H1 (cell line): ENCODE data around the gene CLBA1. TPM values are rescaled to one million over a fixed set of nuclear protein-coding genes. Genes with fewer than 3 reads are reported as not detected.
"Not testable (repeated sequence)": the region's sequence is repeated elsewhere in the genome, so short reads cannot be mapped to it uniquely, and the experiment has no call there.

Experiments
- CTCF ChIA-PET: fragments of 300-600 bp; sonication (Branson Sonifier 250); formaldehyde crosslinking; loops from one replicate; lab custom pipeline; 2021; ENCODE audit not compliant: partially characterized antibody; lab: Charles Lee
- POLR2A ChIA-PET: fragments of 300-600 bp; sonication (Branson Sonifier 250); formaldehyde crosslinking; loops from one replicate; lab custom pipeline; 2021; ENCODE audit warnings: inconsistent platforms; ENCODE audit not compliant: partially characterized antibody; lab: Charles Lee
- DNase-seq, 2 experiments: peaks; one replicate each; pipeline versions ENCODE4 v3.0.0 to v3.0.0-alpha.2; 2010 to 2022; ENCODE audit warnings: low spot score in 2 of 2, low read depth in 1 of 2, mixed read lengths in 1 of 2
- FAIRE-seq: peaks from 2 replicates; lab custom pipeline; 2011; peaks lifted over from hg19 to GRCh38; lab: Jason Lieb, UNC
- H2AFZ ChIP-seq: 2 replicates; pipeline ENCODE4 v1.8.1; 2012; ENCODE audit warnings: low read length, inconsistent platforms
- H2AK5ac ChIP-seq: 2 replicates; pipeline ENCODE4 v1.6.1; 2013; ENCODE audit warnings: low read depth, low read length
- H2BK120ac ChIP-seq: replicated peaks from 2 replicates; pipeline ENCODE3; 2013; ENCODE audit warnings: low read depth, low read length, inconsistent platforms
- H2BK12ac ChIP-seq: 2 replicates; pipeline ENCODE4 v1.6.1; 2013; ENCODE audit warnings: low read depth, low read length
- H2BK15ac ChIP-seq: 2 replicates; pipeline ENCODE4 v1.6.1; 2013; ENCODE audit warnings: low read length
- H2BK20ac ChIP-seq: 2 replicates; pipeline ENCODE4 v1.6.1; 2013; ENCODE audit warnings: low read length
- H2BK5ac ChIP-seq: 2 replicates; pipeline ENCODE4 v1.6.1; 2013; ENCODE audit warnings: low read depth, low read length
- H3K14ac ChIP-seq: 2 replicates; pipeline ENCODE4 v1.6.1; 2013; ENCODE audit warnings: inconsistent platforms; ENCODE audit not compliant: insufficient read length
- H3K18ac ChIP-seq: 2 replicates; pipeline ENCODE4 v1.6.1; 2013; ENCODE audit warnings: low read length; ENCODE audit errors: extremely low read depth
- H3K23ac ChIP-seq: 2 replicates; pipeline ENCODE4 v1.6.1; 2013; ENCODE audit warnings: inconsistent platforms; ENCODE audit not compliant: insufficient read length
- H3K23me2 ChIP-seq: 2 replicates; pipeline ENCODE4 v1.6.1; 2013; ENCODE audit warnings: low read depth, low read length
- H3K27ac ChIP-seq: 2 replicates; pipeline ENCODE4 v1.6.1; 2011; ENCODE audit warnings: low read depth, low read length, inconsistent platforms
- H3K27me3 ChIP-seq, 4 experiments: replicated peaks in 1 of 4; 1 replicate in 1 of 4; 2 replicates in 3 of 4; pipeline versions ENCODE4 v1.6.1 to v1.8.1; 2011 to 2013; ENCODE audit warnings: low read length in 3 of 4, mild to moderate bottlenecking in 3 of 4, inconsistent platforms in 2 of 4, mixed read lengths in 2 of 4, moderate library complexity in 1 of 4; ENCODE audit not compliant: control insufficient read depth in 3 of 4, insufficient read depth in 3 of 4; ENCODE audit errors: extremely low read depth in 1 of 4
- H3K36me3 ChIP-seq, 4 experiments: 2 replicates each; pipeline versions ENCODE4 v1.6.1 to v1.8.1; 2011 to 2013; ENCODE audit warnings: mild to moderate bottlenecking in 4 of 4, low read length in 3 of 4, moderate library complexity in 2 of 4, control low read depth in 1 of 4, inconsistent platforms in 1 of 4; ENCODE audit not compliant: insufficient read depth in 4 of 4, control insufficient read depth in 2 of 4
- H3K4ac ChIP-seq: replicated peaks from 2 replicates; pipeline ENCODE3; 2013; ENCODE audit warnings: low read length, low read depth, mixed read lengths, inconsistent platforms; ENCODE audit not compliant: insufficient read length
- H3K4me1 ChIP-seq, 4 experiments: replicated peaks in 1 of 4; 1 replicate in 1 of 4; 2 replicates in 3 of 4; pipeline versions ENCODE4 v1.6.1 to v1.8.1; 2011 to 2013; ENCODE audit warnings: low read length in 3 of 4, inconsistent platforms in 2 of 4, mixed read lengths in 1 of 4; ENCODE audit not compliant: insufficient read depth in 4 of 4, control insufficient read depth in 3 of 4
- H3K4me2 ChIP-seq, 2 experiments: 2 replicates each; pipeline versions ENCODE4 v1.6.1 to v1.8.1; 2011 to 2013; ENCODE audit warnings: low read depth in 2 of 2, low read length in 2 of 2, control low read depth in 1 of 2, inconsistent platforms in 1 of 2, mild to moderate bottlenecking in 1 of 2; ENCODE audit not compliant: insufficient read depth in 1 of 2
- H3K4me3 ChIP-seq, 4 experiments: fragments of 200-600, 300-600 bp in 1 of 4; sonication (generic), shearing (Covaris generic), sonication (Bioruptor Twin) in 1 of 4; 2 replicates each; pipeline versions ENCODE4 v1.5.1 to v1.8.1; 2011 to 2016; ENCODE audit warnings: low read length in 4 of 4, low read depth in 3 of 4, control low read depth in 2 of 4, inconsistent platforms in 2 of 4, mild to moderate bottlenecking in 2 of 4, mixed read lengths in 1 of 4, moderate library complexity in 1 of 4; ENCODE audit not compliant: insufficient read depth in 2 of 4; ENCODE audit errors: extremely low read depth in 1 of 4
- H3K56ac ChIP-seq: replicated peaks from 2 replicates; pipeline ENCODE3; 2013; ENCODE audit warnings: low read depth, mild to moderate bottlenecking, mixed read lengths, low read length, inconsistent platforms; ENCODE audit not compliant: insufficient read length
- H3K79me1 ChIP-seq: 2 replicates; pipeline ENCODE4 v1.6.1; 2013; ENCODE audit warnings: low read depth, low read length, control low read depth
- H3K79me2 ChIP-seq, 2 experiments: 2 replicates each; pipeline versions ENCODE4 v1.6.1 to v1.8.1; 2012 to 2013; ENCODE audit warnings: low read length in 2 of 2, mild to moderate bottlenecking in 2 of 2, inconsistent platforms in 1 of 2; ENCODE audit not compliant: insufficient read depth in 2 of 2, control insufficient read depth in 1 of 2
- H3K9ac ChIP-seq, 4 experiments: replicated peaks in 1 of 4; 1 replicate in 1 of 4; 2 replicates in 3 of 4; pipeline versions ENCODE4 v1.6.1 to v1.8.1; 2011 to 2013; ENCODE audit warnings: low read depth in 3 of 4, low read length in 3 of 4, control low read depth in 2 of 4, mild to moderate bottlenecking in 2 of 4, moderate library complexity in 2 of 4, inconsistent platforms in 1 of 4; ENCODE audit errors: extremely low read depth in 1 of 4
- H3K9me3 ChIP-seq, 2 experiments: 2 replicates each; pipeline versions ENCODE4 v1.6.1 to v1.8.1; 2012 to 2013; ENCODE audit warnings: mild to moderate bottlenecking in 2 of 2, moderate library complexity in 2 of 2, control low read depth in 1 of 2, inconsistent platforms in 1 of 2, low read depth in 1 of 2, low read length in 1 of 2, mixed read lengths in 1 of 2; ENCODE audit not compliant: insufficient read depth in 2 of 2
- H4K20me1 ChIP-seq, 2 experiments: replicated peaks in 1 of 2; 2 replicates each; pipeline versions ENCODE3 to v1.8.1; 2011 to 2013; ENCODE audit warnings: inconsistent platforms in 2 of 2, low read length in 2 of 2, mild to moderate bottlenecking in 1 of 2; ENCODE audit not compliant: insufficient read depth in 2 of 2, control insufficient read depth in 1 of 2
- H4K5ac ChIP-seq: 2 replicates; pipeline ENCODE4 v1.6.1; 2013; ENCODE audit warnings: low read length, low read depth, mixed read lengths, inconsistent platforms; ENCODE audit not compliant: insufficient read length
- H4K8ac ChIP-seq: 2 replicates; pipeline ENCODE4 v1.8.0; 2013; ENCODE audit warnings: mild to moderate bottlenecking, moderate library complexity, low read length, inconsistent platforms; ENCODE audit not compliant: insufficient read depth; ENCODE audit errors: extremely low read depth
- H4K91ac ChIP-seq: replicated peaks from 2 replicates; pipeline ENCODE3; 2013; ENCODE audit warnings: low read length, mixed read lengths, inconsistent platforms; ENCODE audit not compliant: insufficient read length
- WGBS, 2 experiments: shearing (Covaris generic) in 1 of 2; methylation state at CpG; one replicate each; pipeline versions ENCODE4 v1.1.6 to v1.1.7; 2013 to 2015; ENCODE audit warnings: low lambda C conversion rate in 2 of 2, mixed read lengths in 2 of 2, inconsistent platforms in 1 of 2, low coverage in 1 of 2, missing lambda C conversion rate in 1 of 2; ENCODE audit not compliant: insufficient replicate concordance in 2 of 2, insufficient coverage in 1 of 2, insufficient read length in 1 of 2; ENCODE audit errors: extremely low coverage in 1 of 2, missing lambda C conversion rate in 1 of 2; 5-methylcytosine and 5-hydroxymethylcytosine counted together
- polyA plus RNA-seq, 7 experiments: library from polyadenylated mRNA; depleted of rRNA in 3 of 7; stranded (reverse) in 5 of 7; unstranded in 2 of 7; fragments of >200 nt in 5 of 7; fragments of 200-250 nt in 2 of 7; gene quantifications; 1 replicate in 5 of 7; 2 replicates in 1 of 7; 4 replicates in 1 of 7; pipeline versions ENCODE4 v1.2.1 to v1.2.3, GENCODE V29; 2011 to 2013; ENCODE audit warnings: missing spikeins in 2 of 7, mixed read lengths in 2 of 7
- total RNA-seq: library from RNA; stranded (reverse); fragmentation: NEBNext Ultra II Directional; extraction: Animal tissue kit (Norgen Biotek cat#: 25700); gene quantifications from 2 replicates; pipeline ENCODE4 v1.2.1, GENCODE V29; 2021

CLBA1 gene
- total and polyA plus RNA-seq, 2 of the 8 experiments (the other 6 are each of a cell fraction or from before 2014, with no cell fraction given), result 1.6 to 2.4 TPM

- H3K9ac ChIP-seq, H3K79me2 ChIP-seq, H3K18ac ChIP-seq, H4K8ac ChIP-seq, H4K20me1 ChIP-seq, H3K27ac ChIP-seq, H2AFZ ChIP-seq, H3K23ac ChIP-seq, H2BK20ac ChIP-seq, H3K79me1 ChIP-seq, H3K36me3 ChIP-seq, H3K23me2 ChIP-seq, H4K91ac ChIP-seq, H3K4me2 ChIP-seq, H3K56ac ChIP-seq, H2BK120ac ChIP-seq, H3K4me3 ChIP-seq, DNase-seq, H3K14ac ChIP-seq, FAIRE-seq, H4K5ac ChIP-seq, POLR2A ChIA-PET, H2BK15ac ChIP-seq, H3K4ac ChIP-seq, H2BK12ac ChIP-seq, H2BK5ac ChIP-seq, H2AK5ac ChIP-seq, H3K4me1 ChIP-seq: not testable (repeated sequence)
- H3K9me3 ChIP-seq, result peaks cover 0 to 60% of the 10 kb centered on the region in 2 experiments; a peak in 1 of 4 replicates
- WGBS, 2 experiments, result 57% methylated on average over 5 of the region's 6 CpGs; no CpG with 5 or more reads in 1 of the 2 experiments
- peaks cover 0 to 14% (median 5%) of the 10 kb centered on the region in 4 experiments; a peak in 6 of 7 replicates for H3K27me3 ChIP-seq
- CTCF ChIA-PET, result interaction anchor here (0.5 kb wide), 1 partner anchor 75 kb away, joined by 3 read pairs; no protein-coding TSS in a partner anchor
These were observed 41.6 kb upstream of the CLBA1 start for GRCh38 chr14:104944016-104944308.
